ENCODE measurements around the gene IQSEC2.

DNA sequence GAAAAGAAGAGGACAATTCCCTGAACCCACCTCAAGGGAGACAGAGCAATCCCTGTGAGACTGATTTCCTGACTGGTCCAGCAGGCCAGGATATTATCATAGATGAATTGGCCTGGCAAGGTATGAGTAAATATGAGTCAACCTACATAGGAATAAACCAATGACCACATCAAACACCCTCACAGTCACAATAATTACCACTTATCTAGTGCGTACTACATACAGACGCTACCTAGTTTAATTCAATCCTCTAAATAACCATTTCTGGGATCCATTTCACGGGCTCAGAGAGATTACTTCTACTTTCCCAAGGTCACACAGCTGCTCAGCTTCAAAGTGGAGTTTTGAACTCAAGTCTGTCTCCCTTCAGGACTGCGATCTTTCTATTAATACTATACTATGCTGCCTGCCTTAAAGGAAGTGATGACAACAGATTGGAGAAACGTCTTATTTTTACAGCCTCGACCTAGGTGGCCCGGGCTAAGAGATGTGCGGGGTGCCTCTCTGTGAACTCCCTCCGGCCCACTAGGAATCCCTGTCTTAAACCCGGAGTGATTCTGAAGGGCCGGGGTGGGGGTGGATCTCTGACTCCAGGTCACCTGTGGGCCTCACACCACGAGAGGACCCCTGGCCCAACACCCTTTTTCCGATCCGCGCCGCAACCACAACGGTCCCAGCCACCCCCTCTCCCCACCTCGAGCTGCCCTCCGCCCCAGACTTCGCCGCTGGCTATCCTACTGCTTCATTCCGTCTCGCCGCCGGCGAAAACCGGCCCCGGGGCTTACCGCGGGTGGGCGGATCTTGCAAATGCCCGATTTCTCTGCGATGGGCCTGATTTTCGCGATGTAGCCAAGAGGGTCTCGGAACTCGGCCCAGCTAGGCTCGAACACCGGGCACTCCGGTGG is 57.2 kb downstream of the IQSEC2 start:
- no peak for TF ChIP-seq ZNF555 (tag by site-specific recombination; conservative IDR thresholded peaks at IDR 0.05)
- TF ChIP-seq, protein P1, sequence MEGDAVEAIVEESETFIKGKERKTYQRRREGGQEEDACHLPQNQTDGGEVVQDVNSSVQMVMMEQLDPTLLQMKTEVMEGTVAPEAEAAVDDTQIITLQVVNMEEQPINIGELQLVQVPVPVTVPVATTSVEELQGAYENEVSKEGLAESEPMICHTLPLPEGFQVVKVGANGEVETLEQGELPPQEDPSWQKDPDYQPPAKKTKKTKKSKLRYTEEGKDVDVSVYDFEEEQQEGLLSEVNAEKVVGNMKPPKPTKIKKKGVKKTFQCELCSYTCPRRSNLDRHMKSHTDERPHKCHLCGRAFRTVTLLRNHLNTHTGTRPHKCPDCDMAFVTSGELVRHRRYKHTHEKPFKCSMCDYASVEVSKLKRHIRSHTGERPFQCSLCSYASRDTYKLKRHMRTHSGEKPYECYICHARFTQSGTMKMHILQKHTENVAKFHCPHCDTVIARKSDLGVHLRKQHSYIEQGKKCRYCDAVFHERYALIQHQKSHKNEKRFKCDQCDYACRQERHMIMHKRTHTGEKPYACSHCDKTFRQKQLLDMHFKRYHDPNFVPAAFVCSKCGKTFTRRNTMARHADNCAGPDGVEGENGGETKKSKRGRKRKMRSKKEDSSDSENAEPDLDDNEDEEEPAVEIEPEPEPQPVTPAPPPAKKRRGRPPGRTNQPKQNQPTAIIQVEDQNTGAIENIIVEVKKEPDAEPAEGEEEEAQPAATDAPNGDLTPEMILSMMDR (tag by site-specific recombination; IDR thresholded peaks at IDR 0.05): no peak
- TF ChIP-seq ZNF133 (tag by site-specific recombination; IDR thresholded peaks at IDR 0.05): no peak
